AG04449 (cell line): ENCODE data around the gene RNU5B-1.

ENCODE experiments used
- CTCF ChIA-PET: fragments of 350-600 bp; formaldehyde crosslinking; extraction: SDS; loops from one replicate; lab custom pipeline; 2021; ENCODE audit warnings: antibody characterized with exemption; lab: Yijun Ruan, JAX
- POLR2A ChIA-PET: fragments of 400-600, 350-600 bp; formaldehyde crosslinking; extraction: SDS; loops from one replicate; lab custom pipeline; 2020; ENCODE audit warnings: antibody characterized with exemption, inconsistent platforms; lab: Yijun Ruan, JAX
- DNase-seq: peaks from one replicate; pipeline ENCODE4 v3.0.0-alpha.2; 2010; ENCODE audit warnings: low read depth, low spot score
- H3K4me3 ChIP-seq: 2 replicates; pipeline ENCODE4 v1.5.1; 2011; ENCODE audit warnings: low read depth, mild to moderate bottlenecking, control low read depth, low read length
- CTCF ChIP-seq: IDR thresholded peaks from one replicate; pipeline ENCODE4 v1.5.1; 2011; ENCODE audit warnings: mild to moderate bottlenecking, moderate library complexity, low read length, control low read depth, inconsistent platforms; ENCODE audit not compliant: insufficient read depth; ENCODE audit errors: missing control alignments

The RNU5B-1 gene

DNA sequence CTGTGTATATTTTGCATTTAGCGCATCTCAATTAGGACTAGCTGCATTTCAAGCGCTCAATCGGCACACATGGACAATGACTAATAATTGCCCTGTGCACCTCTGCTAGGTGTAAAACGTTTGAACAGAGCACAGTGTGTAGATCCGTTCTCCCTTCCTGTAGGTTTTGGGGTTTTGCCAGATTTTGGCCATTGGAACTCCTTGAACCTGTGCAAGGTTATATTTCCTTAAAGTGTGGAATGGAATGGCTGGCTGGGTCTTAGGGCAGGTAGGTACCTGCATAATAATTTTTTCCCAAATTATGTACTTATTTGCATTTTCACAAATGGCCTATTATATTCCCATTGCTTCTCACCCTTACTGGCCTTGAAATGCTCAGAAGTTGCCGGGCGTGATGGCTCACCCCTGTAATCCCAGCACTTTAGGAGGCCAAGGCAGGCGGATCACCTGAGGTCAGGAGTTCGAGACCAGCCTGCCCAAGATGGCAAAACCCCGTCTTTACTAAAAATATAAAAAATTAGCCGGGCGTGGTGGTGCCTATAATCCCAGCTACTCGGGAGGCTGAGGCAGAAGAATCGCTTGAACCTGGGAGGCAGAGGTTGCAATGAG lies 777 bp downstream of the RNU5B-1 start:
- no peak overlapping the region for H3K4me3 ChIP-seq
- TF ChIP-seq CTCF, result no peak
- POLR2A ChIA-PET, result interaction anchor here (0.6 to 2.7 kb wide), 45 partner anchors 8 to 302 kb away, joined by 3 to 42 read pairs (median 4); partner anchors contain the start of genes CILP, CLPX, PARP16 and RNU5A-1
- no peak for DNase-seq
- CTCF ChIA-PET, result interaction anchor here (0.7 to 2.1 kb wide), 9 partner anchors 9 to 120 kb away, joined by 3 to 8 read pairs (median 3); partner anchors contain the start of genes CLPX and PARP16

DNA sequence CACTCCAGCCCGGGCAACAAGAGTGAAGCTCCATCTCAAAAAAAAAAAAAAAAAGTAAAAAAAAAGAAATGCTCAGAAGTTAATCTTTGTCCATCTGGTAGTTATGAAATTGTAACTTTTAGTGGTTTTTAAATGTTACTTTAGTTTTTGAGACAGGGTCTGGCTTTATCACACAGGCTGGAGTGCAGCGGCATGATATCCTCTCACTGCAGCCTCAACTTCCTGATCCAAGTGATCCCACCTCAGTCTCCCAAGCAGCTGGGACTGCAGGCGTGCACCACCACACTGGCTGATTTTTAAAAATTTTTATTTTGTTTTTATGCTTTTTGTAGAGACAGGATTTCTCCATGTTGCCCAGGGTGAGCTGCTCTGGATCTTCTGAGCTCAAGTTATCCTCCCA lies 1.3 kb downstream of the RNU5B-1 start:
- no peak for DNase-seq
- CTCF ChIA-PET, result interaction anchor here (0.6 to 2.1 kb wide), 7 partner anchors 8 to 120 kb away, joined by 3 to 8 read pairs (median 3); partner anchors contain the start of genes CLPX and PARP16
- POLR2A ChIA-PET, result interaction anchor here (0.6 to 2.7 kb wide), 10 partner anchors 9 to 120 kb away, joined by 3 to 42 read pairs (median 8); partner anchors contain the start of genes CILP, CLPX and PARP16
- TF ChIP-seq CTCF, result no peak
- H3K4me3 ChIP-seq, result no peak overlapping the region

- ChIA-PET POLR2A (interaction anchor here (0.6 to 2.7 kb wide), 3 partner anchors 20 to 121 kb away, joined by 5 to 42 read pairs (median 24); partner anchors contain the start of genes CLPX and PARP16), CTCF (interaction anchor here (0.6 to 4.5 kb wide), 4 partner anchors 11 to 94 kb away, joined by 3 to 40 read pairs (median 6); no protein-coding TSS in a partner anchor)
- no peak for TF ChIP-seq CTCF
- no peak overlapping the region for H3K4me3 ChIP-seq
- DNase-seq, result no peak
These were observed 2.1 kb downstream of the RNU5B-1 start for GRCh38 chr15:65306551-65306950.

DNA sequence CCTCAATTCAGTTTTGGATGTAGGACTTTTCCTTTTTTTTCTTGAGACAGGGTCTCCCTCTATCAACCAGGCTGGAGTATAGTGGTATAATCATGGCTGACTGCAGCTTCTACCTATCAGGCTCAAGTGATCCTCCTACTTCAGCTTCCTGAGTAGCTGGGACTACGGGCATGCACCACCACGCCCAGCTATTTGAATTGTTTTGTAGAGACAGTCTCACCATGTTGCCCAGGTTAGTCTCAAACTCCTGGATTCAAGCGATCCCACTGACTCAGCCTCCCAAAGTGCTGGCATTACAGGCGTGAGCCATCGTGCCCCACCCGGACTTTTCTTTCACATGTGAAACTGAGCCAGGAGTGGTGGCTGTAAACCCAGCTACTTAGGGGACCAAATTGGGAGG lies 3.5 kb downstream of the RNU5B-1 start:
- no peak for TF ChIP-seq CTCF
- no peak overlapping the region for H3K4me3 ChIP-seq
- no peak for DNase-seq
- ChIA-PET CTCF (interaction anchor here (1.3 to 4.5 kb wide), 3 partner anchors 12 to 92 kb away, joined by 4 to 40 read pairs (median 10); no protein-coding TSS in a partner anchor), POLR2A (no interaction called here)

- H3K4me3 ChIP-seq, result no peak overlapping the region
- DNase-seq, result no peak
- no peak for TF ChIP-seq CTCF
- ChIA-PET CTCF (interaction anchor here (1.1 to 4.5 kb wide), 4 partner anchors 10 to 90 kb away, joined by 3 to 40 read pairs (median 5); no protein-coding TSS in a partner anchor), POLR2A (interaction anchor here (0.6 kb wide), 1 partner anchor 207 kb away, joined by 3 read pairs; no protein-coding TSS in a partner anchor)
These were observed 5.5 kb downstream of the RNU5B-1 start for GRCh38 chr15:65309882-65310418.
